Measurements from ENCODE around the gene GSC. TPM values are rescaled to one million over a fixed set of nuclear protein-coding genes. Genes with fewer than 3 reads are reported as not detected.

GSC gene
- total RNA-seq, 4 donors from 2014 or later, result 3.6 to 11.0 (median 4.7) TPM

DNA sequence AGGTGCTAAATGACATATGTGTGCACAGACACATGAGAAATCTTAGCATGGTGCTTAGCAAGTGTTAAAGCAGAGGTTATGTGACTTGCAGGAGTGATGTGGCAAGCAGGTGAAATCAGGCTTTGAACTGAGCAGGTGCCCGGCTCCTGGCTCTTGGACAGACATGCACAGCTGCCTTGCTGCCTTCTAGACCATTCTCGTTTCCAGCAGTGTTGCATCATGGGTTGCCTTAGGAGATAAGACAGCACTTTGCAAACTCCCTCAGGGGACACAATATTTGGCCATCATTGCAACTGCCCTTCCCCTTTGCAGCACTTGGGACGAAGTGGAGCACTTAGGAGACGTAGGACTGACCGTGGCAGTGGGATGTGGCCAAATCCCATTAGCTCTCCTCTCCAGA is 17.2 kb upstream of the GSC start:
- TF ChIP-seq, protein P1, sequence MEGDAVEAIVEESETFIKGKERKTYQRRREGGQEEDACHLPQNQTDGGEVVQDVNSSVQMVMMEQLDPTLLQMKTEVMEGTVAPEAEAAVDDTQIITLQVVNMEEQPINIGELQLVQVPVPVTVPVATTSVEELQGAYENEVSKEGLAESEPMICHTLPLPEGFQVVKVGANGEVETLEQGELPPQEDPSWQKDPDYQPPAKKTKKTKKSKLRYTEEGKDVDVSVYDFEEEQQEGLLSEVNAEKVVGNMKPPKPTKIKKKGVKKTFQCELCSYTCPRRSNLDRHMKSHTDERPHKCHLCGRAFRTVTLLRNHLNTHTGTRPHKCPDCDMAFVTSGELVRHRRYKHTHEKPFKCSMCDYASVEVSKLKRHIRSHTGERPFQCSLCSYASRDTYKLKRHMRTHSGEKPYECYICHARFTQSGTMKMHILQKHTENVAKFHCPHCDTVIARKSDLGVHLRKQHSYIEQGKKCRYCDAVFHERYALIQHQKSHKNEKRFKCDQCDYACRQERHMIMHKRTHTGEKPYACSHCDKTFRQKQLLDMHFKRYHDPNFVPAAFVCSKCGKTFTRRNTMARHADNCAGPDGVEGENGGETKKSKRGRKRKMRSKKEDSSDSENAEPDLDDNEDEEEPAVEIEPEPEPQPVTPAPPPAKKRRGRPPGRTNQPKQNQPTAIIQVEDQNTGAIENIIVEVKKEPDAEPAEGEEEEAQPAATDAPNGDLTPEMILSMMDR (IDR thresholded peaks at IDR 0.05), result no peak
- no peak for TF ChIP-seq POLR2A (IDR thresholded peaks at IDR 0.05)
- Histone ChIP-seq H3K4me3 (replicated peaks in 1 of 3) (no peak overlapping the region), H3K4me1 (no peaks in the 10 kb centered on the region), H3K36me3 (no peaks in the 10 kb centered on the region), H3K27ac (no peak overlapping the region), H3K9me3 (no peaks in the 10 kb centered on the region), H3K27me3 (no peaks in the 10 kb centered on the region)
- no peak for DNase-seq
- intact Hi-C loops (cut with DNase I), result no loop called here
- 35 to 37% methylated on average over 3 to 5 of the region's 5 CpGs for WGBS, 2 donors

DNA sequence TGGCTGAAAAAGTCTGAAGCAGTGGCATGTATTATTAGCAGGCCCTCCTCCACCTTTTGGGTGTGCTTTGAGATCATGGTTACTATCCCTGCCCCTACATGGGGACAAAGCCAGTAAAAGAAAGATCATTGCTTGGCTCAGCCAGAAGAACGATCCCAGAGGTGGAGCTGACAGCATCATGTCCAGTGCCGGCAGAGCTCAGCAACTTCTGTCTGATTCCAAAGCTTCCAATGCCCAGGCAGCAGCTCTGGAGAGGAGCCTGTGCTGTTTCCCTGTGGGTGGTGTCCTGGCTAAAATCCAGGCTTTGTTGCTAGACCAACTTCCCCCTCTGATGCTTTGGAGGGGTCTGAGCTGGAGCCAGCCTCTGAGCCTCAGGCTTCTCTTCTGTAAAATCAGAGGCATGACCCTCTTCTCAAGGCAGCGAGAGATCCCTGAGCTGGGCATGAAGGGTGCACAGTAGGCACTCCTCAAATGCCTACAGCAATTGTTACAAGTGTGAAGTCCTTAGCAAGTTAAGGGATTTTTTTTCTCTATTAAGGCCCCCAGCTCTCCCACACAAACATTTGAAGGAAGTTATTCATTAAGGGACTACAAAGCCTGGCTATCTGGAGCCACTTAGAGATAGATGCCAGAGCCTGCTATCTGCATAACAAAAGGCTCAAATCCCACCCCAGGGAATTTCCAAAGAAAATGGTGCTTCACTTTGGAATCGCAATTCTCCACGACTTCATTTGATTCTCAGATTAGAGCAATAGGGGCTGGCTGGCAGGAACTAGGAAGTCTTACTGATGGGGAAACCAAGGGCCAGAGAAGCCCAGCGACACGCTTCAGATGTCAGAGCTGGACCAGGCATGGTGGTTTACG is 10.9 kb upstream of the GSC start:
- intact Hi-C loops (cut with DNase I), result no loop called here
- H3K27me3 ChIP-seq, result peaks cover 4% of the 10 kb centered on the region

DNA sequence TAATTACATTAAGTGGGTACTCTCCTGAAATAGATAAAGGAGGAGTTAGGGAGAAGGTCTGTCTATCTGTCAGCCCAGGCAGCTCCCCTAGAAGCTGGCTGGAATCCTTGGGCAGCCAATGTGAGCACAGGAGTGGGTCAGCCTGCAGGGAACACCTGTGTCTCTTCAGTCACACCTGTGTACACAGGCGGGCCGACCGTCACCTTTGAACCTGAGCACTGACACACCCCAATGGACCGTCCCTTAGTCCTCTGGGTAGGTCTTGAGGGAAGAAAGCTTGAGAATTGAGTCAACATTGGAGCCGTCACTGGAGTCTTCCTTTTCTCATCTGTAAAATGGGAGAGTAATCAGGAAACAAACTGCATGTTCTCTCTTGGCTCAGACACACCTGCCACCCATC is 9.8 kb upstream of the GSC start:
- no peak for DNase-seq
- WGBS, 2 donors, result 89 to 90% methylated on average over 2 to 5 of the region's 5 CpGs
- Histone ChIP-seq H3K4me1 (no peaks in the 10 kb centered on the region), H3K36me3 (no peaks in the 10 kb centered on the region), H3K9me3 (no peaks in the 10 kb centered on the region), H3K4me3 (replicated peaks in 1 of 3) (no peak overlapping the region), H3K27me3 (peaks cover 13% of the 10 kb centered on the region), H3K27ac (no peak overlapping the region)
- TF ChIP-seq, protein P1 (IDR thresholded peaks at IDR 0.05), result no peak
- no peak for TF ChIP-seq POLR2A (IDR thresholded peaks at IDR 0.05)
- intact Hi-C loops (cut with DNase I), result no loop called here

More for the DNA sequence above, 10.9 kb upstream of the GSC start:
- H3K27ac ChIP-seq, result no peak overlapping the region
- H3K9me3 ChIP-seq, result no peaks in the 10 kb centered on the region
- H3K36me3 ChIP-seq, result no peaks in the 10 kb centered on the region
- 63 to 74% methylated on average over 8 of the region's 8 CpGs for WGBS, 2 donors
- H3K4me3 ChIP-seq (replicated peaks in 1 of 3), result no peak overlapping the region
- no peaks in the 10 kb centered on the region for H3K4me1 ChIP-seq
- TF ChIP-seq, protein P1 (IDR thresholded peaks at IDR 0.05), result no peak
- TF ChIP-seq POLR2A (IDR thresholded peaks at IDR 0.05), result no peak
- no peak for DNase-seq

DNA sequence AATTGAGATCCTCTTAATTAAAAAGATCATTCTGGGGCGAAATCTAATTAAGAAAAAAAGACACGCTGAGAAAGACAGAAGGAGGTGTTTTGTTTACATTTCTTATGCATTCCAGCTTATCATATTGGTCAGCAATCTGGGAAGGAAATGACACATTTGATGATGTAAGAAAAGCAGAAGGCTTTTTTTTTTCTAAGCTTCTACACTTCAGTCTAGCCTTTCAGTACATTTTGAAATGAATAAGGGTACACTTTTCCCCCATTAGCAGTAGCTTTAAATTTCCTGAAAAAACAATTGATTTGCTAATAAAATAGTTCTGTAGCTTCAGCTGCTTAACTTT is 5.9 kb upstream of the GSC start:
- DNase-seq, result no peak
- WGBS, 2 donors, result 31 to 37% methylated on average over 2 of the region's 2 CpGs
- Histone ChIP-seq H3K36me3 (no peaks in the 10 kb centered on the region), H3K4me1 (no peaks in the 10 kb centered on the region), H3K27ac (no peak overlapping the region), H3K9me3 (no peaks in the 10 kb centered on the region), H3K4me3 (replicated peaks in 1 of 3) (no peak overlapping the region), H3K27me3 (peaks cover 39% of the 10 kb centered on the region)
- intact Hi-C loops (cut with DNase I), result no loop called here
- TF ChIP-seq, protein P1 (IDR thresholded peaks at IDR 0.05), result no peak
- TF ChIP-seq POLR2A (IDR thresholded peaks at IDR 0.05), result no peak

DNA sequence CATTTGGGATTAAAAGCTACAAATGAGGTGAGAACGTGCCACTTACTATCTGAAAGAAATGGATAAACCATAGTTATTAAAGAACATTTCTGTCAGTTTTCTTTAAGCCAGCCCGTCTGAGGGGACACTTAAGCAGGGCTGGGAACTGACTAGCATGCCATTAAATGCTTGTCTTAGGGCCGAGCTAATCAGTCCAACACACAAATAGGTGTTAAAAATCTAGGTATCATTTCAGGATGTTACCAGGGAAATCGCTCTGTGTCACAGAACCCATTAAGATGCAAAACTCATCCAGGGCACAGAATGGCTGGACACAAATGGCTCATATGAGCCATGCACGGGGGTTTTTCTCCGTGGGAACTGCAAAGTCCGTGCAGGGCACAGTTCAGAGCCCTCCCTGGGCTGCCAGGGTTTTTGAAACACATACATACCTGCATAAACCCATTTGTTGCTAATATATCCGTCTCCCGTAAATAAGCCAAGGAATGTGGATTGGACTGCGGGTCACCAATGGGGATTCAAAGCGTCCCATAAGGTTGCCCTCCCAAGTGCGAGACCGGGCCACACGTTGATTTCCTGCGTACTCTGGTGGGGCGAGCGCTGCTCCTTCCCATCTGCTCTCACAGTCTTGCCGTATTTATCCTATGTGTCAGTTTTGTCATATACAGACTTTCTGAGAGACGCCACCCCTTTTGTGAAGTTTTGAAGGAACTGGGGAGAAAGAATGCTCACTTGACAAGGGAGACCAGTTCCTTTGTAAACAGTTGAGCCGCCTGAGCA is 5.4 kb upstream of the GSC start:
- 35 to 38% methylated on average over 20 of the region's 20 CpGs for WGBS, 2 donors
- intact Hi-C loops (cut with DNase I), result no loop called here
- TF ChIP-seq, protein P1 (IDR thresholded peaks at IDR 0.05), result no peak
- no peak for TF ChIP-seq POLR2A (IDR thresholded peaks at IDR 0.05)

More for the DNA sequence above, 5.4 kb upstream of the GSC start:
- Histone ChIP-seq H3K36me3 (no peaks in the 10 kb centered on the region), H3K4me1 (peaks cover 0 to 3% of the 10 kb centered on the region in 2 donors), H3K27ac (no peak overlapping the region), H3K4me3 (replicated peaks in 1 of 3) (no peak overlapping the region), H3K27me3 (peaks cover 39% of the 10 kb centered on the region), H3K9me3 (no peaks in the 10 kb centered on the region)
- no peak for DNase-seq

All from thyroid gland (tissue), 4 donors.